GM23338 (cell line): ENCODE measurements around the gene GSC2. TPM values are rescaled to one million over a fixed set of nuclear protein-coding genes. Genes with fewer than 3 reads are reported as not detected.

ENCODE experiments used
- ATAC-seq: fragments of 200-7000 bp; cut with Tn5 transposase; 3 replicates; pipeline ENCODE4 v1.9.1; 2020
- DNase-seq: peaks from one replicate; pipeline ENCODE4 v3.0.0-alpha.2; 2015; ENCODE audit warnings: low spot score
- H2AFZ ChIP-seq: fragments of 200-600 bp; sonication (generic); 2 replicates; pipeline ENCODE4 v1.8.0; 2016; ENCODE audit warnings: antibody characterized with exemption, mild to moderate bottlenecking, moderate library complexity
- H3F3A ChIP-seq: fragments of 200-600 bp; sonication (generic); replicated peaks from 2 replicates; pipeline ENCODE4 v1.8.0; 2017; ENCODE audit warnings: antibody characterized with exemption, mixed run types, low read depth
- H3K27ac ChIP-seq: fragments of 200-600 bp; sonication (generic); 2 replicates; pipeline ENCODE4 v1.6.1; 2016; ENCODE audit warnings: low read depth
- H3K27me3 ChIP-seq: fragments of 200-600 bp; sonication (generic); 2 replicates; pipeline ENCODE4 v1.8.0; 2016; ENCODE audit warnings: mild to moderate bottlenecking, mixed run types, moderate library complexity; ENCODE audit not compliant: insufficient read depth
- H3K36me3 ChIP-seq: fragments of 200-600 bp; sonication (generic); 2 replicates; pipeline ENCODE4 v1.8.0; 2016; ENCODE audit warnings: mild to moderate bottlenecking; ENCODE audit not compliant: insufficient read depth
- H3K4me1 ChIP-seq: fragments of 200-600 bp; sonication (generic); 2 replicates; pipeline ENCODE4 v1.8.0; 2016; ENCODE audit warnings: mild to moderate bottlenecking, moderate library complexity; ENCODE audit not compliant: insufficient read depth
- H3K4me2 ChIP-seq: fragments of 200-600 bp; sonication (generic); 2 replicates; pipeline ENCODE4 v1.7.1; 2017; ENCODE audit warnings: mixed run types
- H3K4me3 ChIP-seq: fragments of 200-600 bp; sonication (generic); 2 replicates; pipeline ENCODE4 v1.6.1; 2016; ENCODE audit warnings: mixed run types
- H3K79me2 ChIP-seq: fragments of 200-600 bp; sonication (generic); replicated peaks from 2 replicates; pipeline ENCODE4 v1.8.0; 2017; ENCODE audit warnings: mild to moderate bottlenecking; ENCODE audit not compliant: insufficient read depth
- H3K9me2 ChIP-seq: fragments of 200-600 bp; sonication (generic); 2 replicates; pipeline ENCODE4 v1.8.0; 2017; ENCODE audit not compliant: insufficient read depth
- H4K20me1 ChIP-seq: fragments of 200-600 bp; sonication (generic); replicated peaks from 2 replicates; pipeline ENCODE4 v1.8.0; 2017; ENCODE audit warnings: mild to moderate bottlenecking; ENCODE audit not compliant: insufficient read depth
- H3K27ac Mint-ChIP-seq: 2 replicates; pipeline ENCODE4 v1.8.0; 2020; ENCODE audit warnings: inconsistent platforms, mild to moderate bottlenecking, moderate library complexity, mixed read lengths
- H3K27me3 Mint-ChIP-seq: 3 replicates; pipeline ENCODE4 v1.8.0; 2022; ENCODE audit warnings: low read depth, mild to moderate bottlenecking, moderate library complexity, mixed read lengths, inconsistent platforms; ENCODE audit not compliant: insufficient read depth, poor library complexity
- H3K36me3 Mint-ChIP-seq: 3 replicates; pipeline ENCODE4 v1.8.0; 2021; ENCODE audit warnings: low read depth, mild to moderate bottlenecking, inconsistent platforms, moderate library complexity, mixed read lengths
- H3K4me1 Mint-ChIP-seq: 3 replicates; pipeline ENCODE4 v1.8.0; 2020; ENCODE audit warnings: mild to moderate bottlenecking, inconsistent platforms, mixed read lengths
- H3K4me3 Mint-ChIP-seq: 3 replicates; pipeline ENCODE4 v1.8.0; 2021; ENCODE audit warnings: moderate library complexity, mild to moderate bottlenecking, inconsistent platforms, mixed read lengths
- H3K9me3 Mint-ChIP-seq: 3 replicates; pipeline ENCODE4 v1.8.0; 2020; ENCODE audit warnings: moderate library complexity, mild to moderate bottlenecking, inconsistent platforms, mixed read lengths
- CTCF ChIP-seq, 2 experiments: fragments of 200-600 bp in 1 of 2; sonication (generic) in 1 of 2; conservative IDR thresholded peaks; 2 replicates each; pipeline versions ENCODE4 v1.5.1 to v1.6.1; 2016 to 2017; ENCODE audit warnings: antibody characterized with exemption in 2 of 2, low read depth in 2 of 2, mild to moderate bottlenecking in 2 of 2, moderate library complexity in 1 of 2
- ETS1 ChIP-seq: IDR thresholded peaks from 2 replicates; pipeline ENCODE4 v1.6.1; 2016; ENCODE audit warnings: antibody characterized with exemption
- EZH2phosphoT487 ChIP-seq: fragments of 200-600 bp; sonication (generic); IDR thresholded peaks from one replicate; pipeline ENCODE4 v1.8.1; 2018; ENCODE audit warnings: antibody characterized with exemption; ENCODE audit not compliant: unreplicated experiment
- POLR2AphosphoS5 ChIP-seq: IDR thresholded peaks from 2 replicates; pipeline ENCODE4 v1.6.1; 2016; ENCODE audit warnings: antibody characterized with exemption, low read depth
- ZNF114 ChIP-seq: fragments of 250-450 bp; sonication (Bioruptor Pico); IDR thresholded peaks from 2 replicates; pipeline ENCODE4 v1.5.0; 2020; ENCODE audit warnings: mild to moderate bottlenecking, moderate library complexity
- ZNF462 ChIP-seq: fragments of 250-450 bp; sonication (Bioruptor Pico); IDR thresholded peaks from 2 replicates; pipeline ENCODE4 v1.5.0; 2020; ENCODE audit warnings: mild to moderate bottlenecking, moderate library complexity
- polyA plus RNA-seq: library from polyadenylated mRNA; unstranded; fragments of >200 nt; fragmentation: Nextera tagmentation; extraction: Ambion mirVana; gene quantifications from 2 replicates; pipeline ENCODE4 v1.2.1, GENCODE V29; 2016
- total RNA-seq: library from RNA; depleted of rRNA; stranded (reverse); fragments of >200 nt; shearing (Covaris generic); gene quantifications from 2 replicates; pipeline ENCODE4 v1.2.3, GENCODE V29; 2014

The GSC2 gene
- total and polyA plus RNA-seq, 2 experiments from 2014 or later, result not detected

DNA sequence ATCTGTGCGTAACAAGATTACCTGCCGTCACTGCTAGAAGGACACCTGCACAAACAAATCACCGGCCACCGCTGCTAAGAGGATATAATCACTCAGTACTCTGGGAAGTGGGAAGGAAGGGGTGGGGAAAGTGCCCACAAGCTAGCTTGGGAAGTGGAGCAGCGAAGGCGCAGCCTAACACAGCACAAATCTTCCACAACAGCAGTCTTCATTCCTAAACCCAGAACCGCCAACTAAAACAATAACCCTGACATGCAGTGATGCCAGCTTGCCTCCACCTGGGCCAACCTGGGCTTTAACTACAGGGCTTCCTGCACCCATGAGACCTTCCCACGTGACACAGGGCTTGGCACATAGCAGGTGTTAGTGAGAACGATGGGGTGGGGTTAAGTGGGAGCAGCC, 33.0 kb downstream of the GSC2 start:
- H3K27me3 Mint-ChIP-seq, result peaks cover 11% of the 10 kb centered on the region
- Histone ChIP-seq H3K4me3 (no peak overlapping the region), H3K9me2 (no peaks in the 10 kb centered on the region), H3K27me3 (no peaks in the 10 kb centered on the region), H4K20me1 (peaks cover 50% of the 10 kb centered on the region), H3K4me2 (no peak overlapping the region), H3K36me3 (no peaks in the 10 kb centered on the region), H2AFZ (no peak overlapping the region), H3K4me1 (peaks cover 8% of the 10 kb centered on the region), H3K27ac (no peak overlapping the region), H3F3A (0 out of 2 replicates have a peak, but pooled peaks cover 4% of the 10 kb centered on the region), H3K79me2 (peaks cover 96% of the 10 kb centered on the region)
- no peak overlapping the region for H3K27ac Mint-ChIP-seq
- DNase-seq (no peak), ATAC-seq (no peak)
- H3K4me3 Mint-ChIP-seq, result no peak overlapping the region
- no peaks in the 10 kb centered on the region for H3K9me3 Mint-ChIP-seq
- no peak for TF ChIP-seq CTCF (conservative IDR thresholded peaks at IDR 0.05; ENCODE audit: low read depth in 2 of 2)
- TF ChIP-seq POLR2AphosphoS5, result no peak
- no peak for TF ChIP-seq ZNF114 (CRISPR knock-in tag)
- no peak for TF ChIP-seq ZNF462 (CRISPR knock-in tag)
- TF ChIP-seq EZH2phosphoT487, result no peak
- no peak for TF ChIP-seq ETS1
- peaks cover 20% of the 10 kb centered on the region for H3K4me1 Mint-ChIP-seq
- H3K36me3 Mint-ChIP-seq, result peaks cover 3% of the 10 kb centered on the region; the same call in 2 of the 3 replicates
